Ishikawa (cell line): ENCODE measurements around the gene PLXNA4.

Experiments
- CREB1 ChIP-seq: IDR thresholded peaks from 2 replicates; pipeline ENCODE4 v1.6.1; 2012; ENCODE audit warnings: low read depth
- EGR1 ChIP-seq: IDR thresholded peaks from 2 replicates; pipeline ENCODE4 v1.6.1; 2012
- RAD21 ChIP-seq: IDR thresholded peaks from 2 replicates; pipeline ENCODE4 v1.6.1; 2012; ENCODE audit warnings: low read depth
- TAF1 ChIP-seq: IDR thresholded peaks from 2 replicates; pipeline ENCODE4 v1.6.1; 2012; ENCODE audit warnings: low read depth, mild to moderate bottlenecking
- TF ChIP-seq, protein P1 (sequence below): IDR thresholded peaks from 2 replicates; pipeline ENCODE4 v1.6.1; 2012; ENCODE audit warnings: low read depth, mild to moderate bottlenecking

DNA sequence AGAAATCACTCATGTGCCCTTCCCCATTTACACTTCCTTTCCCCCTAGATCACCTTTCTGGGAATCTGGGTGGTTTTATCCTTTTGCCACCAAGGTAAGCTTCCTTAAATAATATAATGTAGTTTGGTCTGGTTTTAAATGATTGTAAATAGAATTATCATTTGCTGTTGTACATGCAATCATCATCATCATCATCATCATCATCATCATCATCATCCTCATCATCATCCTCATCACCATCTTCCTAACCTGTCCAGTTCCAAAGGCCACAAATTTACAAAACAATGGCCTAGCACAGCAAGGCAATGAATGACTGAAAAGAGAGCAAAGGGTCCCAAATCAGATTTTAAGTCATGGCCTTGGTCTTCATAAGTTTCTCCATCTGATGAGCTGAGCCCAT, 329.7 kb downstream of the PLXNA4 start:
- no peak for TF ChIP-seq TAF1
- TF ChIP-seq, protein P1, sequence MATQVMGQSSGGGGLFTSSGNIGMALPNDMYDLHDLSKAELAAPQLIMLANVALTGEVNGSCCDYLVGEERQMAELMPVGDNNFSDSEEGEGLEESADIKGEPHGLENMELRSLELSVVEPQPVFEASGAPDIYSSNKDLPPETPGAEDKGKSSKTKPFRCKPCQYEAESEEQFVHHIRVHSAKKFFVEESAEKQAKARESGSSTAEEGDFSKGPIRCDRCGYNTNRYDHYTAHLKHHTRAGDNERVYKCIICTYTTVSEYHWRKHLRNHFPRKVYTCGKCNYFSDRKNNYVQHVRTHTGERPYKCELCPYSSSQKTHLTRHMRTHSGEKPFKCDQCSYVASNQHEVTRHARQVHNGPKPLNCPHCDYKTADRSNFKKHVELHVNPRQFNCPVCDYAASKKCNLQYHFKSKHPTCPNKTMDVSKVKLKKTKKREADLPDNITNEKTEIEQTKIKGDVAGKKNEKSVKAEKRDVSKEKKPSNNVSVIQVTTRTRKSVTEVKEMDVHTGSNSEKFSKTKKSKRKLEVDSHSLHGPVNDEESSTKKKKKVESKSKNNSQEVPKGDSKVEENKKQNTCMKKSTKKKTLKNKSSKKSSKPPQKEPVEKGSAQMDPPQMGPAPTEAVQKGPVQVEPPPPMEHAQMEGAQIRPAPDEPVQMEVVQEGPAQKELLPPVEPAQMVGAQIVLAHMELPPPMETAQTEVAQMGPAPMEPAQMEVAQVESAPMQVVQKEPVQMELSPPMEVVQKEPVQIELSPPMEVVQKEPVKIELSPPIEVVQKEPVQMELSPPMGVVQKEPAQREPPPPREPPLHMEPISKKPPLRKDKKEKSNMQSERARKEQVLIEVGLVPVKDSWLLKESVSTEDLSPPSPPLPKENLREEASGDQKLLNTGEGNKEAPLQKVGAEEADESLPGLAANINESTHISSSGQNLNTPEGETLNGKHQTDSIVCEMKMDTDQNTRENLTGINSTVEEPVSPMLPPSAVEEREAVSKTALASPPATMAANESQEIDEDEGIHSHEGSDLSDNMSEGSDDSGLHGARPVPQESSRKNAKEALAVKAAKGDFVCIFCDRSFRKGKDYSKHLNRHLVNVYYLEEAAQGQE, result no peak
- no peak for TF ChIP-seq RAD21
- no peak for TF ChIP-seq EGR1
- TF ChIP-seq CREB1, result no peak
